ENCODE data around the gene FGF12. TPM values are rescaled to one million over a fixed set of nuclear protein-coding genes. Genes with fewer than 3 reads are reported as not detected.

FGF12 gene
- total RNA-seq, 1 donor from 2014 or later = 3.9 TPM

- intact Hi-C loops (cut with DNase I) = no loop called here
- Histone ChIP-seq H3K9me3 (no peaks in the 10 kb centered on the region), H3K4me3 (no peak overlapping the region), H3K27me3 (ENCODE audit: low read depth) (no peaks in the 10 kb centered on the region), H3K27ac (no peak overlapping the region), H3K36me3 (no peaks in the 10 kb centered on the region), H3K4me1 (no peaks in the 10 kb centered on the region)
- no peak for DNase-seq
- no peak for TF ChIP-seq CTCF (IDR thresholded peaks at IDR 0.05)
- ATAC-seq = peak; percentile 30 to 62
Measured at GRCh38 chr3:192433704-192434103, 293.6 kb downstream of the FGF12 start.

GRCh38 chr3:192422997-192423342 is 304.4 kb downstream of the FGF12 start:
- Histone ChIP-seq H3K9me3 (no peaks in the 10 kb centered on the region), H3K27me3 (ENCODE audit: low read depth) (no peaks in the 10 kb centered on the region), H3K27ac (no peak overlapping the region), H3K36me3 (no peaks in the 10 kb centered on the region), H3K4me1 (no peaks in the 10 kb centered on the region), H3K4me3 (no peak overlapping the region)
- intact Hi-C loops (cut with DNase I) = no loop called here
- TF ChIP-seq CTCF (IDR thresholded peaks at IDR 0.05) = peak; percentile 23
- DNase-seq = no peak
- no peak for ATAC-seq

GRCh38 chr3:192422321-192422996 is 304.9 kb downstream of the FGF12 start:
- intact Hi-C loops (cut with DNase I) = no loop called here
- Histone ChIP-seq H3K4me1 (no peaks in the 10 kb centered on the region), H3K9me3 (no peaks in the 10 kb centered on the region), H3K4me3 (no peak overlapping the region), H3K27ac (no peak overlapping the region), H3K36me3 (no peaks in the 10 kb centered on the region), H3K27me3 (ENCODE audit: low read depth) (no peaks in the 10 kb centered on the region)
- DNase-seq (no peak), ATAC-seq (no peak)
- TF ChIP-seq CTCF (IDR thresholded peaks at IDR 0.05) = no peak

- Histone ChIP-seq H3K36me3 (no peaks in the 10 kb centered on the region), H3K27ac (no peak overlapping the region), H3K27me3 (ENCODE audit: low read depth) (no peaks in the 10 kb centered on the region), H3K4me1 (no peaks in the 10 kb centered on the region), H3K9me3 (no peaks in the 10 kb centered on the region), H3K4me3 (no peak overlapping the region)
- no peak for ATAC-seq
- no peak for DNase-seq
- intact Hi-C loops (cut with DNase I) = no loop called here
- no peak for TF ChIP-seq CTCF (IDR thresholded peaks at IDR 0.05)
Measured at GRCh38 chr3:192419312-192419711, 308.0 kb downstream of the FGF12 start.

- Histone ChIP-seq H3K27ac (no peak overlapping the region), H3K4me3 (no peak overlapping the region), H3K9me3 (no peaks in the 10 kb centered on the region), H3K4me1 (no peaks in the 10 kb centered on the region), H3K27me3 (ENCODE audit: low read depth) (no peaks in the 10 kb centered on the region), H3K36me3 (no peaks in the 10 kb centered on the region)
- intact Hi-C loops (cut with DNase I) = no loop called here
- DNase-seq = no peak
- ATAC-seq = no peak
- TF ChIP-seq CTCF (IDR thresholded peaks at IDR 0.05) = no peak
Measured at GRCh38 chr3:192417559-192418055, 309.7 kb downstream of the FGF12 start.
